SHP77 (cell line): ENCODE measurements around the gene YIPF5.

ENCODE experiments used
- DNase-seq, 2 experiments: peaks; one replicate each; lab custom pipeline; 2025; lab: John Stamatoyannopoulos, UW

The YIPF5 gene

GRCh38 chr5:144170276-144171024 lies at the start of gene YIPF5, which contains the start of gene KCTD16:
Gene YIPF5 (minus strand): TSS chr5:144170659. CDS start chr5:144169955, 704 bp downstream.
Gene KCTD16 (plus strand): TSS chr5:144170873.
- peak; percentile 96 to 98 for DNase-seq

- DNase-seq, result no peak
These were observed 49.4 kb upstream of the YIPF5 start for GRCh38 chr5:144219869-144220268.

- DNase-seq, result no peak
These were observed 40.2 kb upstream of the YIPF5 start for GRCh38 chr5:144210655-144211054.

GRCh38 chr5:144209361-144209760 lies 38.9 kb upstream of the YIPF5 start:
- DNase-seq, result no peak

GRCh38 chr5:144207875-144208444 lies 37.5 kb upstream of the YIPF5 start:
- DNase-seq, result peak in 1 of 2 experiments; percentile 29

GRCh38 chr5:144206141-144206540 lies 35.7 kb upstream of the YIPF5 start:
- no peak for DNase-seq

GRCh38 chr5:144205141-144205551 lies 34.7 kb upstream of the YIPF5 start:
- peak; percentile 22 to 55 for DNase-seq

- DNase-seq, result peak; percentile 60 to 68
These were observed 33.5 kb upstream of the YIPF5 start for GRCh38 chr5:144203750-144204596.

GRCh38 chr5:144202726-144203125 lies 32.3 kb upstream of the YIPF5 start:
- DNase-seq, result no peak

- no peak for DNase-seq
These were observed 31.6 kb upstream of the YIPF5 start for GRCh38 chr5:144202072-144202471.

GRCh38 chr5:144201588-144201987 lies 31.1 kb upstream of the YIPF5 start:
- DNase-seq, result no peak

GRCh38 chr5:144198386-144198785 lies 27.9 kb upstream of the YIPF5 start:
- DNase-seq, result no peak

GRCh38 chr5:144196612-144197011 lies 26.2 kb upstream of the YIPF5 start:
- peak; percentile 43 to 52 for DNase-seq

GRCh38 chr5:144195448-144195847 lies 25.0 kb upstream of the YIPF5 start:
- no peak for DNase-seq

GRCh38 chr5:144194144-144194543 lies 23.7 kb upstream of the YIPF5 start:
- no peak for DNase-seq

- DNase-seq, result no peak
These were observed 22.2 kb upstream of the YIPF5 start for GRCh38 chr5:144192661-144193060.

GRCh38 chr5:144191998-144192397 lies 21.5 kb upstream of the YIPF5 start:
- peak; percentile 71 to 77 for DNase-seq

- DNase-seq, result no peak
These were observed 21.1 kb upstream of the YIPF5 start for GRCh38 chr5:144191531-144191930.

- DNase-seq, result no peak
These were observed 19.5 kb upstream of the YIPF5 start for GRCh38 chr5:144189800-144190429.

GRCh38 chr5:144187699-144188294 lies 17.3 kb upstream of the YIPF5 start:
- peak; percentile 66 to 90 for DNase-seq

- DNase-seq, result peak; percentile 10 to 30
These were observed 12.9 kb upstream of the YIPF5 start for GRCh38 chr5:144183254-144183889.
